OCI-LY1 (cell line): Measurements from ENCODE around the gene MBLAC2.

ENCODE experiments used
- H2AFZ ChIP-seq: fragments of 200-600 bp; sonication (generic), shearing (Covaris generic); 2 replicates; pipeline ENCODE4 v1.6.0; 2014; ENCODE audit warnings: antibody characterized with exemption, mild to moderate bottlenecking, low read length
- H3F3A ChIP-seq: fragments of 200-600 bp; sonication (generic), shearing (Covaris generic); 2 replicates; pipeline ENCODE4 v1.6.0; 2014; ENCODE audit warnings: mild to moderate bottlenecking, antibody characterized with exemption, low read length, moderate library complexity; ENCODE audit not compliant: insufficient read depth
- H3K27ac ChIP-seq: fragments of 200-600 bp; sonication (generic); 2 replicates; pipeline ENCODE4 v1.5.1; 2014; ENCODE audit warnings: low read length, mixed run types, mild to moderate bottlenecking, low read depth; ENCODE audit not compliant: poor library complexity, severe bottlenecking
- H3K27me3 ChIP-seq: fragments of 200-600 bp; sonication (generic); 2 replicates; pipeline ENCODE4 v1.6.0; 2014; ENCODE audit warnings: antibody characterized with exemption, mild to moderate bottlenecking, low read length, moderate library complexity; ENCODE audit not compliant: insufficient read depth
- H3K36me3 ChIP-seq: fragments of 200-600 bp; sonication (generic); 2 replicates; pipeline ENCODE4 v1.6.1; 2014; ENCODE audit warnings: mild to moderate bottlenecking, antibody characterized with exemption, low read length, moderate library complexity, mixed read lengths; ENCODE audit not compliant: insufficient read depth
- H3K4me1 ChIP-seq: fragments of 200-600 bp; sonication (generic); 2 replicates; pipeline ENCODE4 v1.5.1; 2014; ENCODE audit warnings: mild to moderate bottlenecking, low read length, moderate library complexity; ENCODE audit not compliant: insufficient read depth, severe bottlenecking
- H3K4me2 ChIP-seq: fragments of 200-600 bp; sonication (generic), shearing (Covaris generic); 2 replicates; pipeline ENCODE4 v1.6.1; 2014; ENCODE audit warnings: low read length
- H3K4me3 ChIP-seq: fragments of 200-600 bp; sonication (generic); 2 replicates; pipeline ENCODE4 v1.5.1; 2014; ENCODE audit warnings: low read length, low read depth, mild to moderate bottlenecking, mixed read lengths; ENCODE audit not compliant: poor library complexity, severe bottlenecking
- H3K79me2 ChIP-seq: fragments of 200-600 bp; shearing (Covaris generic); 2 replicates; pipeline ENCODE4 v1.6.1; 2016; ENCODE audit warnings: mixed run types, low read length, mixed read lengths; ENCODE audit not compliant: insufficient read depth
- H3K9ac ChIP-seq: fragments of 200-600 bp; sonication (generic), shearing (Covaris generic); 2 replicates; pipeline ENCODE4 v1.6.1; 2014; ENCODE audit warnings: mild to moderate bottlenecking, low read length, mixed read lengths
- H3K9me2 ChIP-seq: fragments of 200-600 bp; sonication (generic), shearing (Covaris generic); 2 replicates; pipeline ENCODE4 v1.6.1; 2014; ENCODE audit warnings: low read depth, mild to moderate bottlenecking, low read length, mixed read lengths
- H3K9me3 ChIP-seq: fragments of 200-600 bp; shearing (Covaris generic); 2 replicates; pipeline ENCODE4 v1.6.1; 2014; ENCODE audit warnings: low read length, mixed read lengths
- H4K20me1 ChIP-seq: fragments of 200-600 bp; sonication (generic), shearing (Covaris generic); 2 replicates; pipeline ENCODE4 v1.6.0; 2016; ENCODE audit warnings: mild to moderate bottlenecking, low read length; ENCODE audit not compliant: insufficient read depth
- EZH2 ChIP-seq: fragments of 200-600 bp; sonication (generic), shearing (Covaris generic); IDR thresholded peaks from 2 replicates; pipeline ENCODE4 v1.8.0; 2017; ENCODE audit warnings: borderline replicate concordance, mixed run types, mild to moderate bottlenecking, antibody characterized with exemption, low read length, moderate library complexity, mixed read lengths
- TF ChIP-seq, protein P1 (sequence below): fragments of 200-600 bp; sonication (generic), shearing (Covaris generic); IDR thresholded peaks from 2 replicates; pipeline ENCODE4 v1.5.1; 2017; ENCODE audit warnings: mild to moderate bottlenecking, antibody characterized with exemption, low read length, moderate library complexity, mixed read lengths

Gene MBLAC2

GRCh38 chr5:90424245-90424644 is 50.3 kb downstream of the MBLAC2 start:
- H3K79me2 ChIP-seq, result no peaks in the 10 kb centered on the region
- H3K9me3 ChIP-seq, result no peaks in the 10 kb centered on the region
- no peak for TF ChIP-seq EZH2
- TF ChIP-seq, protein P1, sequence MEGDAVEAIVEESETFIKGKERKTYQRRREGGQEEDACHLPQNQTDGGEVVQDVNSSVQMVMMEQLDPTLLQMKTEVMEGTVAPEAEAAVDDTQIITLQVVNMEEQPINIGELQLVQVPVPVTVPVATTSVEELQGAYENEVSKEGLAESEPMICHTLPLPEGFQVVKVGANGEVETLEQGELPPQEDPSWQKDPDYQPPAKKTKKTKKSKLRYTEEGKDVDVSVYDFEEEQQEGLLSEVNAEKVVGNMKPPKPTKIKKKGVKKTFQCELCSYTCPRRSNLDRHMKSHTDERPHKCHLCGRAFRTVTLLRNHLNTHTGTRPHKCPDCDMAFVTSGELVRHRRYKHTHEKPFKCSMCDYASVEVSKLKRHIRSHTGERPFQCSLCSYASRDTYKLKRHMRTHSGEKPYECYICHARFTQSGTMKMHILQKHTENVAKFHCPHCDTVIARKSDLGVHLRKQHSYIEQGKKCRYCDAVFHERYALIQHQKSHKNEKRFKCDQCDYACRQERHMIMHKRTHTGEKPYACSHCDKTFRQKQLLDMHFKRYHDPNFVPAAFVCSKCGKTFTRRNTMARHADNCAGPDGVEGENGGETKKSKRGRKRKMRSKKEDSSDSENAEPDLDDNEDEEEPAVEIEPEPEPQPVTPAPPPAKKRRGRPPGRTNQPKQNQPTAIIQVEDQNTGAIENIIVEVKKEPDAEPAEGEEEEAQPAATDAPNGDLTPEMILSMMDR, result no peak
- H3K27ac ChIP-seq, result no peak overlapping the region
- no peaks in the 10 kb centered on the region for H3K9me2 ChIP-seq
- no peaks in the 10 kb centered on the region for H3K4me1 ChIP-seq
- no peaks in the 10 kb centered on the region for H3K27me3 ChIP-seq
- no peaks in the 10 kb centered on the region for H3K36me3 ChIP-seq
- H3K9ac ChIP-seq, result no peak overlapping the region
- H3F3A ChIP-seq, result no peaks in the 10 kb centered on the region
- H4K20me1 ChIP-seq, result no peaks in the 10 kb centered on the region
- no peak overlapping the region for H3K4me3 ChIP-seq
- no peak overlapping the region for H3K4me2 ChIP-seq
- no peak overlapping the region for H2AFZ ChIP-seq

DNA sequence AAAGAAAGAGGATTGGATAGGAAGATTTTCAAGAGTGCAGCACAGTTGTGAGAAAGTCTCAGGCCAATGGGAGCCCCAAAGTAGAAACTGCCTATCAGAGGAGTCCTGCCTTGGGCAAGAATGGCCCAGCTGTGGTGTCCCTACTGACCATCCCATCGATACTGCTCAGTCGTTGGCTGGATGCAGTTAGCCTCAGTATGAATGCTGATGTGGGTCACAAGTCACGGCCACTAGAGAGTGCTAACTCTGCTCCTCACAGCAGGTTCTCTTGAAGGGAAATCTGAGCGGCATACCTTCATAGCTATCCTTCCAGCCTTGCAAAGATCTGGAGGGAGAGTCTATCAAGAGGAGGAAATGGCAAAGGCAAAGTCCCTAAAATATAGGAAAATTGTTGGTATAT is 53.4 kb downstream of the MBLAC2 start:
- H3K9me3 ChIP-seq, result no peaks in the 10 kb centered on the region
- no peaks in the 10 kb centered on the region for H3K36me3 ChIP-seq
- H3K79me2 ChIP-seq, result no peaks in the 10 kb centered on the region
- no peak overlapping the region for H3K27ac ChIP-seq
- no peaks in the 10 kb centered on the region for H4K20me1 ChIP-seq
- no peak overlapping the region for H2AFZ ChIP-seq
- H3K4me1 ChIP-seq, result no peaks in the 10 kb centered on the region
- H3K9me2 ChIP-seq, result no peaks in the 10 kb centered on the region
- H3K4me3 ChIP-seq, result no peak overlapping the region
- no peaks in the 10 kb centered on the region for H3F3A ChIP-seq
- H3K27me3 ChIP-seq, result no peaks in the 10 kb centered on the region
- H3K9ac ChIP-seq, result no peak overlapping the region
- TF ChIP-seq EZH2, result no peak
- TF ChIP-seq, protein P1, result peak; percentile 36
- no peak overlapping the region for H3K4me2 ChIP-seq

GRCh38 chr5:90418214-90418613 is 56.4 kb downstream of the MBLAC2 start:
- Histone ChIP-seq H2AFZ (no peak overlapping the region), H3K4me2 (no peak overlapping the region)

More at GRCh38 chr5:90418214-90418613, 56.4 kb downstream of the MBLAC2 start:
- Histone ChIP-seq H3F3A (no peaks in the 10 kb centered on the region), H3K4me3 (no peak overlapping the region), H4K20me1 (no peaks in the 10 kb centered on the region), H3K4me1 (no peaks in the 10 kb centered on the region), H3K79me2 (no peaks in the 10 kb centered on the region), H3K9me3 (no peaks in the 10 kb centered on the region), H3K27me3 (no peaks in the 10 kb centered on the region), H3K36me3 (no peaks in the 10 kb centered on the region), H3K9me2 (no peaks in the 10 kb centered on the region), H3K27ac (no peak overlapping the region), H3K9ac (no peak overlapping the region)
- TF ChIP-seq EZH2, result no peak
- TF ChIP-seq, protein P1, result no peak
